Epithelial cell of proximal tubule (primary cell): ENCODE results near the gene POMGNT1. TPM values are rescaled to one million over a fixed set of nuclear protein-coding genes. Genes with fewer than 3 reads are reported as not detected.

ENCODE experiments used
- DNase-seq: peaks from one replicate; pipeline ENCODE4 v3.0.0-alpha.2; 2011; ENCODE audit warnings: low read depth
- H3K4me3 ChIP-seq: 2 replicates; pipeline ENCODE4 v1.5.1; 2011; ENCODE audit warnings: low read depth, mild to moderate bottlenecking, low read length
- total RNA-seq: library from RNA; depleted of rRNA; stranded (reverse); fragments of >200 nt; gene quantifications from 2 replicates; pipeline ENCODE4 v1.2.3, GENCODE V29; 2015
- TF ChIP-seq, protein P1 (sequence below): conservative IDR thresholded peaks from 2 replicates; pipeline ENCODE4 v1.5.1; 2012; ENCODE audit warnings: low read depth, mild to moderate bottlenecking, low read length

The POMGNT1 gene
- total RNA-seq, 1 donor from 2014 or later: 53.2 TPM

- TF ChIP-seq, protein P1, sequence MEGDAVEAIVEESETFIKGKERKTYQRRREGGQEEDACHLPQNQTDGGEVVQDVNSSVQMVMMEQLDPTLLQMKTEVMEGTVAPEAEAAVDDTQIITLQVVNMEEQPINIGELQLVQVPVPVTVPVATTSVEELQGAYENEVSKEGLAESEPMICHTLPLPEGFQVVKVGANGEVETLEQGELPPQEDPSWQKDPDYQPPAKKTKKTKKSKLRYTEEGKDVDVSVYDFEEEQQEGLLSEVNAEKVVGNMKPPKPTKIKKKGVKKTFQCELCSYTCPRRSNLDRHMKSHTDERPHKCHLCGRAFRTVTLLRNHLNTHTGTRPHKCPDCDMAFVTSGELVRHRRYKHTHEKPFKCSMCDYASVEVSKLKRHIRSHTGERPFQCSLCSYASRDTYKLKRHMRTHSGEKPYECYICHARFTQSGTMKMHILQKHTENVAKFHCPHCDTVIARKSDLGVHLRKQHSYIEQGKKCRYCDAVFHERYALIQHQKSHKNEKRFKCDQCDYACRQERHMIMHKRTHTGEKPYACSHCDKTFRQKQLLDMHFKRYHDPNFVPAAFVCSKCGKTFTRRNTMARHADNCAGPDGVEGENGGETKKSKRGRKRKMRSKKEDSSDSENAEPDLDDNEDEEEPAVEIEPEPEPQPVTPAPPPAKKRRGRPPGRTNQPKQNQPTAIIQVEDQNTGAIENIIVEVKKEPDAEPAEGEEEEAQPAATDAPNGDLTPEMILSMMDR: no peak
- no peak overlapping the region for H3K4me3 ChIP-seq
- no peak for DNase-seq
Measured at GRCh38 chr1:46172321-46172720, 25.9 kb downstream of the POMGNT1 start.

DNA sequence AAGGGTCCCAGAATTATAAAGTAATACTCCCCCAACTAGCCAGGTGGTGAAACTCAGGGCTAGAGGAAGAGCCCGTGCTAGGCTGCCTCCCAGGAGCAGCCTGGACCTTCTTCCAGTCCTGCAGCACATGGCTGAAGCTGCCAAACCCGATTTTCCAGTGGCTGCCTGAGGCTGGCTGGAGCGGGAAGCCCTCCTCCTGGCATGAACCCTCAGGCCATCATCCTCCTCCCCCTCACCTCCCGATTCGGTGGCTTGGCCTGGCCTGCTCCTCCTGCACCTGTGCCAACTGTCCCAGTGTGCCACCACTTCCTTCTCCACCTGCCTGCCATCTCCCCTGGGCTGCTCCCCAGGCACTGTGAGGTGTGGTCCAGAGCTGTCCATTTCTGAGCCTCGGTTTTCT lies 26.4 kb downstream of the POMGNT1 start:
- TF ChIP-seq, protein P1: no peak
- no peak for DNase-seq
- no peak overlapping the region for H3K4me3 ChIP-seq

DNA sequence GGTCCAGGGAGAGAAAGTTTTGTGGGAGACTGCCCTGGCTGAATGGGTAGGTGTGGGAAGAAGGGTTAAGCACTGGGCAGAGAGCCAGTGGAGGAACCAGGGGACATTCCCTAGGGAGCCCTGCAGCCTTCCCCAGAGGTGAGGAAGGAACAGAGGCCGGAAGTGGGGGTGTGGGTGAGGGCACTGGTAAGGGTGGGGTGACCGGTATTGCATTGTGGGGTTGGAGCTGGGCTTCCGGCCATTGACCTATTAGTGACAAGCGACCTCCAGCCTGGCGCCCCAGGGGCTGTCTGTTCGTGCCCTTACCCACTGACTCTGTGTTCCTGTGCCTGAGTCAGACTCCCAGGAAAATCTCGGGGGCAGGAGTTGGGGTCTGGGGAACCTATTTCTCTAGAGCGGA lies 26.9 kb downstream of the POMGNT1 start:
- H3K4me3 ChIP-seq: no peak overlapping the region
- TF ChIP-seq, protein P1: no peak
- DNase-seq: no peak

- TF ChIP-seq, protein P1: no peak
- no peak for DNase-seq
- H3K4me3 ChIP-seq: no peak overlapping the region
Measured at GRCh38 chr1:46169811-46170454, 28.3 kb downstream of the POMGNT1 start.

DNA sequence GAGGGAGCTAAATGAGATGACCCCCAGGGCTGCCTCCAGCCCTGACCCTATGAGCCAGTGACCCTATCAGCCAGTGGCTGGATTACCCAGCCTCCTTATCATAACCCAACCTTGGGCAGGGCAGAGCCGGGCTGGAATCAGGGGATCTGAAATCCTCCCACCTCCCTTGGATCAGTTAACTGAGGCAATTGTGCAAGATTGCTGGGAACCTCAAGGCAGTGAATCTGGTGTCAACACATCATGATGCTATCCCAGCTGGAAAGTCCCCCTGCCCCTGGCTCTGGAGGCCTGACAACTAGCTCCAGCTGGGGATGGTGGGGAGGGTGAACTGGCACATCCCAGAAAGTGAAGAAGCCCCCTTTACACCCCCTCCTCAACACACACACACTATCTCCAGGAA lies 29.8 kb downstream of the POMGNT1 start:
- TF ChIP-seq, protein P1: no peak
- no peak overlapping the region for H3K4me3 ChIP-seq
- DNase-seq: no peak

GRCh38 chr1:46166521-46167462 lies 31.4 kb downstream of the POMGNT1 start:
- DNase-seq: no peak
- TF ChIP-seq, protein P1: no peak
- peak overlapping the region; percentile 35 for H3K4me3 ChIP-seq
